Lower leg skin (tissue), 3 donors: ENCODE measurements around the gene MLH1.

Experiments
- POLR2A ChIP-seq, 2 donors: fragments of 450-650 bp; IDR thresholded peaks; one replicate each; pipeline ENCODE4 v1.6.1; 2016 to 2017; ENCODE audit warnings: antibody characterized with exemption in 2 of 2, mild to moderate bottlenecking in 1 of 2, moderate library complexity in 1 of 2
- TF ChIP-seq, protein P1 (sequence below), 3 donors: fragments of 450-650 bp; IDR thresholded peaks; one replicate each; pipeline ENCODE4 v1.5.1; 2016; ENCODE audit warnings: antibody characterized with exemption in 3 of 3, mild to moderate bottlenecking in 3 of 3, moderate library complexity in 2 of 3

- TF ChIP-seq, protein P1, sequence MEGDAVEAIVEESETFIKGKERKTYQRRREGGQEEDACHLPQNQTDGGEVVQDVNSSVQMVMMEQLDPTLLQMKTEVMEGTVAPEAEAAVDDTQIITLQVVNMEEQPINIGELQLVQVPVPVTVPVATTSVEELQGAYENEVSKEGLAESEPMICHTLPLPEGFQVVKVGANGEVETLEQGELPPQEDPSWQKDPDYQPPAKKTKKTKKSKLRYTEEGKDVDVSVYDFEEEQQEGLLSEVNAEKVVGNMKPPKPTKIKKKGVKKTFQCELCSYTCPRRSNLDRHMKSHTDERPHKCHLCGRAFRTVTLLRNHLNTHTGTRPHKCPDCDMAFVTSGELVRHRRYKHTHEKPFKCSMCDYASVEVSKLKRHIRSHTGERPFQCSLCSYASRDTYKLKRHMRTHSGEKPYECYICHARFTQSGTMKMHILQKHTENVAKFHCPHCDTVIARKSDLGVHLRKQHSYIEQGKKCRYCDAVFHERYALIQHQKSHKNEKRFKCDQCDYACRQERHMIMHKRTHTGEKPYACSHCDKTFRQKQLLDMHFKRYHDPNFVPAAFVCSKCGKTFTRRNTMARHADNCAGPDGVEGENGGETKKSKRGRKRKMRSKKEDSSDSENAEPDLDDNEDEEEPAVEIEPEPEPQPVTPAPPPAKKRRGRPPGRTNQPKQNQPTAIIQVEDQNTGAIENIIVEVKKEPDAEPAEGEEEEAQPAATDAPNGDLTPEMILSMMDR (IDR thresholded peaks at IDR 0.05): no peak
- no peak for TF ChIP-seq POLR2A (IDR thresholded peaks at IDR 0.05)
Observed at GRCh38 chr3:36944641-36945270, 48.6 kb upstream of the MLH1 start, which contains the start of gene TRANK1.
